ENCODE data around the gene TOMM20.

DNA sequence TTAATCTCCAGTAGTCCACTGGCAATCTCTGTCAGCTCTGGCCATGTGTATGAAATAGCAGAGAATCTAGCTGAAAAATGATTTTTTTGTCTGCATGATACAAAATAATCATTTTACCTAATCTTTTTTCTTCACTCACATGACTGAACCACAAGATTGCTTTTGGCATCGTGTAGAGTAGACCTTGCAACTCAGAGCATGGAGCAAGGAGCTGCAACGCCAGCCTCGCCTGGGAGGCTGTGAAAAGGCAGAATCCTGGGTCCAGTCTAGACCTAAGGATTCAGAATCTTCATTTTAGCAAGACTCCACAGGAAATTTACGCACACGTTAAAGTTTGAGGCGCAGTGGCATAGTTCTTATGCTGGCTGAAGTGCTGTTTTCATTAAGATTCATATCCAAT lies 40.2 kb downstream of the TOMM20 start:
- no peak for TF ChIP-seq CTCF (IDR thresholded peaks at IDR 0.05; ENCODE audit: low read depth, low read length, poor library complexity, severe bottlenecking)
- no peak for TF ChIP-seq EZH2phosphoT487 (IDR thresholded peaks at IDR 0.05; ENCODE audit: borderline replicate concordance, low read length)

Data from DOHH2 (cell line).